ENCODE results near the gene AHR. TPM values are rescaled to one million over a fixed set of nuclear protein-coding genes. Genes with fewer than 3 reads are reported as not detected.

Gene AHR
- total and polyA plus RNA-seq, 2 experiments from 2014 or later: 10.6 to 69.8 TPM

- H2AFZ ChIP-seq: no peak overlapping the region
- peaks cover 7% of the 10 kb centered on the region for H3K9me3 ChIP-seq (ENCODE audit: low read depth)
- no peaks in the 10 kb centered on the region for H3K4me1 ChIP-seq (ENCODE audit: insufficient read depth)
- no peak overlapping the region for H3K27ac ChIP-seq
- no peaks in the 10 kb centered on the region for H3K79me2 ChIP-seq
- H3K4me3 ChIP-seq: no peak overlapping the region
- no peak for TF ChIP-seq CTCF (IDR thresholded peaks at IDR 0.05; ENCODE audit: poor library complexity)
- TF ChIP-seq EZH2 (IDR thresholded peaks at IDR 0.05; ENCODE audit: borderline replicate concordance): no peak
- TF ChIP-seq EZH2phosphoT487 (IDR thresholded peaks at IDR 0.05; ENCODE audit: low read depth, severe bottlenecking, unreplicated experiment): no peak
- H3K4me2 ChIP-seq: no peak overlapping the region
- H3K36me3 ChIP-seq (replicated peaks; ENCODE audit: insufficient read depth, low read depth): no peaks in the 10 kb centered on the region
- H3K27me3 ChIP-seq: no peaks in the 10 kb centered on the region
- H3K9me2 ChIP-seq (replicated peaks; ENCODE audit: insufficient read depth): no peaks in the 10 kb centered on the region
- WGBS (ENCODE audit: low lambda C conversion rate, missing lambda C conversion rate): 77% methylated on average over 5 of the region's 5 CpGs
- no peak for DNase-seq (ENCODE audit: low spot score)
- H4K20me1 ChIP-seq (ENCODE audit: insufficient read depth, poor library complexity, severe bottlenecking): no peaks in the 10 kb centered on the region
Observed at GRCh38 chr7:17274551-17275245, 23.8 kb upstream of the AHR start.

GRCh38 chr7:17275749-17276671 lies 22.4 kb upstream of the AHR start:
- H3K79me2 ChIP-seq: no peaks in the 10 kb centered on the region
- H3K36me3 ChIP-seq (replicated peaks; ENCODE audit: insufficient read depth, low read depth): no peaks in the 10 kb centered on the region
- TF ChIP-seq CTCF (IDR thresholded peaks at IDR 0.05; ENCODE audit: poor library complexity): no peak
- no peak for TF ChIP-seq EZH2phosphoT487 (IDR thresholded peaks at IDR 0.05; ENCODE audit: low read depth, severe bottlenecking, unreplicated experiment)
- no peak for TF ChIP-seq EZH2 (IDR thresholded peaks at IDR 0.05; ENCODE audit: borderline replicate concordance)
- 80% methylated on average over 4 of the region's 4 CpGs for WGBS (ENCODE audit: low lambda C conversion rate, missing lambda C conversion rate)
- H3K27me3 ChIP-seq: no peaks in the 10 kb centered on the region
- H3K27ac ChIP-seq: peak overlapping the region; percentile 60
- H3K4me3 ChIP-seq: no peak overlapping the region
- H3K9me3 ChIP-seq (ENCODE audit: low read depth): no peaks in the 10 kb centered on the region
- H3K4me2 ChIP-seq: no peak overlapping the region
- H4K20me1 ChIP-seq (ENCODE audit: insufficient read depth, poor library complexity, severe bottlenecking): no peaks in the 10 kb centered on the region
- peak; percentile 32 for DNase-seq (ENCODE audit: low spot score)
- H2AFZ ChIP-seq: no peak overlapping the region
- H3K9me2 ChIP-seq (replicated peaks; ENCODE audit: insufficient read depth): no peaks in the 10 kb centered on the region
- H3K4me1 ChIP-seq (ENCODE audit: insufficient read depth): no peaks in the 10 kb centered on the region

- WGBS (ENCODE audit: low lambda C conversion rate, missing lambda C conversion rate): 94% methylated on average over 4 of the region's 4 CpGs
- H3K79me2 ChIP-seq: no peaks in the 10 kb centered on the region
- no peak for TF ChIP-seq EZH2phosphoT487 (IDR thresholded peaks at IDR 0.05; ENCODE audit: low read depth, severe bottlenecking, unreplicated experiment)
- TF ChIP-seq CTCF (IDR thresholded peaks at IDR 0.05; ENCODE audit: poor library complexity): no peak
- TF ChIP-seq EZH2 (IDR thresholded peaks at IDR 0.05; ENCODE audit: borderline replicate concordance): no peak
Observed at GRCh38 chr7:17279061-17279460, 19.4 kb upstream of the AHR start.

More at GRCh38 chr7:17279061-17279460, 19.4 kb upstream of the AHR start:
- H3K27ac ChIP-seq: no peak overlapping the region
- no peaks in the 10 kb centered on the region for H3K9me3 ChIP-seq (ENCODE audit: low read depth)
- H4K20me1 ChIP-seq (ENCODE audit: insufficient read depth, poor library complexity, severe bottlenecking): no peaks in the 10 kb centered on the region
- no peaks in the 10 kb centered on the region for H3K9me2 ChIP-seq (replicated peaks; ENCODE audit: insufficient read depth)
- no peaks in the 10 kb centered on the region for H3K4me1 ChIP-seq (ENCODE audit: insufficient read depth)
- no peak overlapping the region for H3K4me3 ChIP-seq
- no peaks in the 10 kb centered on the region for H3K27me3 ChIP-seq
- no peak overlapping the region for H2AFZ ChIP-seq
- H3K4me2 ChIP-seq: no peak overlapping the region
- no peaks in the 10 kb centered on the region for H3K36me3 ChIP-seq (replicated peaks; ENCODE audit: insufficient read depth, low read depth)
- DNase-seq (ENCODE audit: low spot score): no peak
